Tibial nerve (tissue), 4 donors: ENCODE measurements around the gene TMTC3. TPM values are rescaled to one million over a fixed set of nuclear protein-coding genes. Genes with fewer than 3 reads are reported as not detected.

ENCODE experiments used
- DNase-seq, 2 donors: peaks; one replicate each; pipeline ENCODE4 v3.0.0-alpha.2; 2019; ENCODE audit warnings: low spot score in 2 of 2
- H3K27ac ChIP-seq, 4 donors: fragments of 200-600 bp; sonication (generic) in 3 of 4; one replicate each; pipeline ENCODE4 v1.5.1; 2017 to 2019; ENCODE audit warnings: mild to moderate bottlenecking in 1 of 4
- H3K27me3 ChIP-seq, 2 donors: fragments of 200-600 bp; sonication (generic) in 1 of 2; one replicate each; pipeline versions ENCODE4 v1.5.1 to v1.6.0; 2017 to 2019
- H3K36me3 ChIP-seq, 3 donors: fragments of 200-600 bp; sonication (generic); one replicate each; pipeline ENCODE4 v1.5.1; 2018 to 2019
- H3K4me1 ChIP-seq, 4 donors: fragments of 200-600 bp; sonication (generic) in 3 of 4; one replicate each; pipeline ENCODE4 v1.5.1; 2017 to 2019
- H3K4me3 ChIP-seq, 4 donors: fragments of 200-600 bp; sonication (generic) in 3 of 4; one replicate each; pipeline ENCODE4 v1.5.1; 2017 to 2019; ENCODE audit warnings: mild to moderate bottlenecking in 1 of 4, moderate library complexity in 1 of 4
- H3K9me3 ChIP-seq, 4 donors: fragments of 200-600 bp; sonication (generic) in 3 of 4; one replicate each; pipeline ENCODE4 v1.5.1; 2017 to 2019
- CTCF ChIP-seq, 5 experiments: fragments of 200-600 bp in 3 of 5; fragments of 450-650 bp in 2 of 5; sonication (generic) in 3 of 5; IDR thresholded peaks; one replicate each; pipeline ENCODE4 v1.5.1; 2016 to 2019; ENCODE audit warnings: antibody characterized with exemption in 5 of 5, mild to moderate bottlenecking in 3 of 5, moderate library complexity in 2 of 5
- EP300 ChIP-seq, 2 donors: sonication (generic); formaldehyde crosslinking; IDR thresholded peaks; one replicate each; pipeline ENCODE4 v1.6.1; 2017; ENCODE audit warnings: antibody characterized with exemption in 2 of 2, mild to moderate bottlenecking in 1 of 2
- POLR2A ChIP-seq, 2 donors: fragments of 450-650 bp; IDR thresholded peaks; one replicate each; pipeline ENCODE4 v1.6.1; 2017; ENCODE audit warnings: antibody characterized with exemption in 2 of 2, mild to moderate bottlenecking in 2 of 2, moderate library complexity in 2 of 2
- WGBS, 2 donors: methylation state at CpG; one replicate each; pipeline ENCODE4 v1.1.5; 2018; 5-methylcytosine and 5-hydroxymethylcytosine counted together
- total RNA-seq, 4 donors: library from RNA; depleted of rRNA; stranded (reverse); fragments of >200 nt; gene quantifications; one replicate each; pipeline ENCODE4 v1.1.0, GENCODE V29; 2016

TMTC3 gene
- 10 to 100 TPM; 21.6 to 36.7 (median 26.4) TPM for total RNA-seq

- Histone ChIP-seq H3K36me3 (peaks cover 0 to 3% (median 0%) of the 10 kb centered on the region in 3 donors), H3K4me3 (peak within 1 kb of the TSS; percentile 80 to 98 (median 90)), H3K27ac (peak within 1 kb of the TSS; percentile 51 to 87 (median 82)), H3K4me1 (peaks cover 0 to 38% (median 5%) of the 10 kb centered on the region in 4 donors), H3K27me3 (no peaks in the 10 kb centered on the region), H3K9me3 (no peaks in the 10 kb centered on the region)
- TF ChIP-seq EP300 (IDR thresholded peaks at IDR 0.05) (peak in 1 of 2 donors; percentile 93), CTCF (IDR thresholded peaks at IDR 0.05) (peak in 1 of 5 experiments; percentile 32), POLR2A (IDR thresholded peaks at IDR 0.05) (peak; percentile 19 to 74)
- 0% methylated on average over 30 to 34 of the region's 49 CpGs for WGBS, 2 donors
- DNase-seq: peak; percentile 85 to 95
Measured at GRCh38 chr12:88141774-88142609, at the start of gene TMTC3, which contains the start of gene CEP290. Gene TMTC3 (plus strand): TSS chr12:88142307. CDS start chr12:88148316, 6,009 bp downstream. Gene CEP290 (minus strand): TSS chr12:88142088. CDS start chr12:88141307, 781 bp downstream.

GRCh38 chr12:88092771-88093170 lies 49.3 kb upstream of the TMTC3 start:
- DNase-seq: no peak
- Histone ChIP-seq H3K27me3 (no peaks in the 10 kb centered on the region), H3K27ac (no peak overlapping the region), H3K4me1 (no peaks in the 10 kb centered on the region), H3K9me3 (no peaks in the 10 kb centered on the region), H3K4me3 (no peak overlapping the region), H3K36me3 (peaks cover 0 to 31% (median 0%) of the 10 kb centered on the region in 3 donors)
- TF ChIP-seq POLR2A (IDR thresholded peaks at IDR 0.05) (no peak), CTCF (IDR thresholded peaks at IDR 0.05) (no peak)

- H3K27me3 ChIP-seq: no peaks in the 10 kb centered on the region
- H3K27ac ChIP-seq: no peak overlapping the region
- no peak for TF ChIP-seq POLR2A (IDR thresholded peaks at IDR 0.05)
- TF ChIP-seq CTCF (IDR thresholded peaks at IDR 0.05): no peak
- TF ChIP-seq EP300 (IDR thresholded peaks at IDR 0.05): no peak
- no peaks in the 10 kb centered on the region for H3K4me1 ChIP-seq
- H3K9me3 ChIP-seq: no peaks in the 10 kb centered on the region
- WGBS, 2 donors: 96 to 98% methylated on average over 4 of the region's 4 CpGs
- DNase-seq: no peak
- H3K4me3 ChIP-seq: no peak overlapping the region
- H3K36me3 ChIP-seq: peaks cover 0 to 38% (median 2%) of the 10 kb centered on the region in 3 donors
Measured at GRCh38 chr12:88093573-88093972, 48.5 kb upstream of the TMTC3 start.

- H3K36me3 ChIP-seq: peaks cover 0 to 42% (median 0%) of the 10 kb centered on the region in 3 donors
- no peak overlapping the region for H3K27ac ChIP-seq
- H3K9me3 ChIP-seq: no peaks in the 10 kb centered on the region
- no peaks in the 10 kb centered on the region for H3K27me3 ChIP-seq
- TF ChIP-seq POLR2A (IDR thresholded peaks at IDR 0.05) (no peak), CTCF (IDR thresholded peaks at IDR 0.05) (no peak), EP300 (IDR thresholded peaks at IDR 0.05) (no peak)
- no peaks in the 10 kb centered on the region for H3K4me1 ChIP-seq
- no peak for DNase-seq
- no peak overlapping the region for H3K4me3 ChIP-seq
- WGBS, 2 donors: 96 to 98% methylated on average over 2 of the region's 2 CpGs
Measured at GRCh38 chr12:88108021-88108420, 34.1 kb upstream of the TMTC3 start.

- no peak overlapping the region for H3K27ac ChIP-seq
- H3K4me1 ChIP-seq: no peaks in the 10 kb centered on the region
- TF ChIP-seq EP300 (IDR thresholded peaks at IDR 0.05) (no peak), CTCF (IDR thresholded peaks at IDR 0.05) (peak; percentile 12 to 43 (median 25)), POLR2A (IDR thresholded peaks at IDR 0.05) (no peak)
- H3K9me3 ChIP-seq: no peaks in the 10 kb centered on the region
- DNase-seq: no peak
- peaks cover 0 to 54% (median 4%) of the 10 kb centered on the region in 3 donors for H3K36me3 ChIP-seq
- H3K4me3 ChIP-seq: no peak overlapping the region
- H3K27me3 ChIP-seq: no peaks in the 10 kb centered on the region
- 8 to 15% methylated on average over 1 of the region's 1 CpG for WGBS, 2 donors
Measured at GRCh38 chr12:88111074-88111652, 30.9 kb upstream of the TMTC3 start.
